Measurements from ENCODE around the gene VTN.

Gene VTN

GRCh38 chr17:28368915-28369683 is 1.0 kb downstream of the VTN start:
- no peak for DNase-seq (ENCODE audit: low spot score)

- DNase-seq (ENCODE audit: low spot score) = no peak
Observed at GRCh38 chr17:28368306-28368831, 1.7 kb downstream of the VTN start.

- no peak for DNase-seq (ENCODE audit: low spot score)
Observed at GRCh38 chr17:28367641-28368305, 2.3 kb downstream of the VTN start.

- no peak for DNase-seq (ENCODE audit: low spot score)
Observed at GRCh38 chr17:28366605-28367004, 3.5 kb downstream of the VTN start.

- no peak for DNase-seq (ENCODE audit: low spot score)
Observed at GRCh38 chr17:28365487-28365886, 4.6 kb downstream of the VTN start.

- no peak for DNase-seq (ENCODE audit: low spot score)
Observed at GRCh38 chr17:28364665-28365363, 5.3 kb downstream of the VTN start, which contains the start of gene SEBOX. Gene SEBOX (minus strand): TSS chr17:28365199. CDS start chr17:28365151, 48 bp downstream.

- DNase-seq (ENCODE audit: low spot score) = no peak
Observed at GRCh38 chr17:28363776-28364650, 6.1 kb downstream of the VTN start.

GRCh38 chr17:28363186-28363585 is 6.9 kb downstream of the VTN start:
- DNase-seq (ENCODE audit: low spot score) = no peak

- no peak for DNase-seq (ENCODE audit: low spot score)
Observed at GRCh38 chr17:28357901-28358197, 12.3 kb downstream of the VTN start.

- DNase-seq (ENCODE audit: low spot score) = peak; percentile 93
Observed at GRCh38 chr17:28357061-28357900, 12.8 kb downstream of the VTN start, which contains the start of gene POLDIP2. Gene POLDIP2 (minus strand): TSS chr17:28357527. CDS start chr17:28357448, 79 bp downstream.

- DNase-seq (ENCODE audit: low spot score) = no peak
Observed at GRCh38 chr17:28350271-28350670, 19.8 kb downstream of the VTN start.

GRCh38 chr17:28348979-28349378 is 21.1 kb downstream of the VTN start:
- no peak for DNase-seq (ENCODE audit: low spot score)

GRCh38 chr17:28347261-28347891 is 22.7 kb downstream of the VTN start:
- peak; percentile 85 for DNase-seq (ENCODE audit: low spot score)

GRCh38 chr17:28346746-28347246 is 23.3 kb downstream of the VTN start:
- no peak for DNase-seq (ENCODE audit: low spot score)

GRCh38 chr17:28346199-28346580 is 23.9 kb downstream of the VTN start:
- DNase-seq (ENCODE audit: low spot score) = no peak

GRCh38 chr17:28345419-28346198 is 24.5 kb downstream of the VTN start:
- DNase-seq (ENCODE audit: low spot score) = no peak

GRCh38 chr17:28344435-28344901 is 25.6 kb downstream of the VTN start:
- no peak for DNase-seq (ENCODE audit: low spot score)

- DNase-seq (ENCODE audit: low spot score) = no peak
Observed at GRCh38 chr17:28344011-28344410, 26.1 kb downstream of the VTN start.

- DNase-seq (ENCODE audit: low spot score) = no peak
Observed at GRCh38 chr17:28343491-28343932, 26.6 kb downstream of the VTN start.
